ENCODE measurements around the gene GRK3. TPM values are rescaled to one million over a fixed set of nuclear protein-coding genes. Genes with fewer than 3 reads are reported as not detected.

Gene GRK3
- total RNA-seq, 4 donors from 2014 or later: 0.49 to 1.1 (median 0.81) TPM

DNA sequence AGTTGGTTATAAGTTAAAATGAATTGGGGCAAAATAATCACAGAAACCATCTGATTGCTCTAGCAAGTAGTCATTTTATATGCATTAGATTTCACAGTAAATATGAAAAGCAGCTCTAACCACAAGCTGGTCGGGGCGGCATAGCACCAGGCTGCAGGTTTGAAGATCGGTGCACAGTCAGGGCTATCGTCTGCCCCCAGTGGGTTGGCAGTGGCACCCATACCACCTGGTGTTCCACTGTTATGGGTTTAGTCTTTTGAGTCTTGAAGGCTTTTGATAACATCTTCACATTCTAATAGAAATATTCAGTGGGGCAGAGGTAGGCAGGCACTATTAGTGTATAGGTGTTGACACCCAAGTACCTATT, 62.1 kb downstream of the GRK3 start:
- in situ Hi-C loops (cut with MboI; ENCODE audit: low sequenced_read_pairs in 4 of 4): no loop called here
- Histone ChIP-seq H3K36me3 (no peaks in the 10 kb centered on the region), H3K4me3 (no peak overlapping the region), H3K9me3 (no peaks in the 10 kb centered on the region), H3K27me3 (no peaks in the 10 kb centered on the region), H3K4me1 (no peaks in the 10 kb centered on the region), H3K27ac (no peak overlapping the region)
- TF ChIP-seq, protein P1, sequence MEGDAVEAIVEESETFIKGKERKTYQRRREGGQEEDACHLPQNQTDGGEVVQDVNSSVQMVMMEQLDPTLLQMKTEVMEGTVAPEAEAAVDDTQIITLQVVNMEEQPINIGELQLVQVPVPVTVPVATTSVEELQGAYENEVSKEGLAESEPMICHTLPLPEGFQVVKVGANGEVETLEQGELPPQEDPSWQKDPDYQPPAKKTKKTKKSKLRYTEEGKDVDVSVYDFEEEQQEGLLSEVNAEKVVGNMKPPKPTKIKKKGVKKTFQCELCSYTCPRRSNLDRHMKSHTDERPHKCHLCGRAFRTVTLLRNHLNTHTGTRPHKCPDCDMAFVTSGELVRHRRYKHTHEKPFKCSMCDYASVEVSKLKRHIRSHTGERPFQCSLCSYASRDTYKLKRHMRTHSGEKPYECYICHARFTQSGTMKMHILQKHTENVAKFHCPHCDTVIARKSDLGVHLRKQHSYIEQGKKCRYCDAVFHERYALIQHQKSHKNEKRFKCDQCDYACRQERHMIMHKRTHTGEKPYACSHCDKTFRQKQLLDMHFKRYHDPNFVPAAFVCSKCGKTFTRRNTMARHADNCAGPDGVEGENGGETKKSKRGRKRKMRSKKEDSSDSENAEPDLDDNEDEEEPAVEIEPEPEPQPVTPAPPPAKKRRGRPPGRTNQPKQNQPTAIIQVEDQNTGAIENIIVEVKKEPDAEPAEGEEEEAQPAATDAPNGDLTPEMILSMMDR (IDR thresholded peaks at IDR 0.05 in 4 of 5, conservative IDR thresholded peaks at IDR 0.05 in 1 of 5): no peak
- TF ChIP-seq POLR2A (IDR thresholded peaks at IDR 0.05): no peak
- ATAC-seq (no peak), DNase-seq (no peak)
- intact Hi-C loops (cut with DNase I; ENCODE audit: low total_unique reads): no loop called here

DNA sequence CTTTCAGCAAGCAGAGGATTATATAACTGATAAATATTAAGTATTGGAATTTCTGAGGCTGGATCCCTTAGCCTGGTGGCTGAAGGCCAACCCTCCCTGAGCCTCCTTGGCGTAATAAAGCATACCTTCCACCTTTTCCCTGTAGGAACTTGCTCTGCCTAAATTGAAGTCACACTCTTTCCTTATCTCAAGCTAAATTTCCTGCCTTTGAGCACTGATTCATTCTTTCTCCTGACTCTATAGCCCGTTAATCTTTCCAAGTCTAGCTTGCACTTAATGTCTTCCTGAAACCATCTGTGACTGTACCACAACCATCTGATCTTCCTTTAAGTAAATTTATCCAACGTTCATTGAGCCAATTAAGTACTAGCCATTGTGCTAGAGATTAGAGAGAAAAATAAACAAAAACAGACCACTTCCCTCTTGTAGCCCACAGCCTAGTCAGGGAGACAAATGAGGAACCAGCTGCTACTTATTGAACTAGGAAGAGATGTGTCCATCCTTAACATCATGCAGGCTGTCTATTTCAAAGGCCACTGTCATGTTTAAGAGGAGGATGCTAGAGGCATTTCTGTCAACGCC, 62.9 kb downstream of the GRK3 start:
- Histone ChIP-seq H3K27me3 (no peaks in the 10 kb centered on the region), H3K36me3 (no peaks in the 10 kb centered on the region), H3K4me1 (no peaks in the 10 kb centered on the region), H3K4me3 (no peak overlapping the region), H3K27ac (no peak overlapping the region), H3K9me3 (no peaks in the 10 kb centered on the region)
- TF ChIP-seq, protein P1 (IDR thresholded peaks at IDR 0.05 in 4 of 5, conservative IDR thresholded peaks at IDR 0.05 in 1 of 5): no peak
- no peak for TF ChIP-seq POLR2A (IDR thresholded peaks at IDR 0.05)
- DNase-seq (no peak), ATAC-seq (no peak)
- in situ Hi-C loops (cut with MboI; ENCODE audit: low sequenced_read_pairs in 4 of 4): no loop called here
- intact Hi-C loops (cut with DNase I; ENCODE audit: low total_unique reads): no loop called here

DNA sequence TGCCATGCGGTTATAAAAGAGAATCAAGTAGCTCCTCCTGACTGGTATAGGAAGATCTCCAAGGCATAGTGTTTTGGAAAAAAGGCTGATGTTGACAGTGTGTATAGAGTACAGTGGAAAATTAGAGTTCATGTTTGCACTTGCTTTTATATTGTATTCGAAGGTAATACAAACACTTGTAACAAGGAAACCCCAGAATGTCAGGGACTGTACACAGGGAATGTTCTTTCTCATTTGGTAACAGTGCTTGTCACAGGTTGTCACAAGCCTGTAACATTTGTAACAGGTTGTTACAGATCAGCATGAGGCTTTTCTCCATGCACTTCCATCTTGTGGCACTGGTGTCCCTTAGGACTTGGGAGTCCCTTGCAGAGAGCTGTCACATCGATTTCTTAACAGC, 64.0 kb downstream of the GRK3 start:
- no peaks in the 10 kb centered on the region for H3K4me1 ChIP-seq
- H3K9me3 ChIP-seq: no peaks in the 10 kb centered on the region
- ATAC-seq: no peak
- intact Hi-C loops (cut with DNase I; ENCODE audit: low total_unique reads): no loop called here
- no peak overlapping the region for H3K27ac ChIP-seq
- DNase-seq: no peak
- H3K4me3 ChIP-seq: no peak overlapping the region
- TF ChIP-seq POLR2A (IDR thresholded peaks at IDR 0.05): no peak
- TF ChIP-seq, protein P1 (IDR thresholded peaks at IDR 0.05 in 4 of 5, conservative IDR thresholded peaks at IDR 0.05 in 1 of 5): no peak
- H3K36me3 ChIP-seq: no peaks in the 10 kb centered on the region
- in situ Hi-C loops (cut with MboI; ENCODE audit: low sequenced_read_pairs in 4 of 4): no loop called here
- no peaks in the 10 kb centered on the region for H3K27me3 ChIP-seq

DNA sequence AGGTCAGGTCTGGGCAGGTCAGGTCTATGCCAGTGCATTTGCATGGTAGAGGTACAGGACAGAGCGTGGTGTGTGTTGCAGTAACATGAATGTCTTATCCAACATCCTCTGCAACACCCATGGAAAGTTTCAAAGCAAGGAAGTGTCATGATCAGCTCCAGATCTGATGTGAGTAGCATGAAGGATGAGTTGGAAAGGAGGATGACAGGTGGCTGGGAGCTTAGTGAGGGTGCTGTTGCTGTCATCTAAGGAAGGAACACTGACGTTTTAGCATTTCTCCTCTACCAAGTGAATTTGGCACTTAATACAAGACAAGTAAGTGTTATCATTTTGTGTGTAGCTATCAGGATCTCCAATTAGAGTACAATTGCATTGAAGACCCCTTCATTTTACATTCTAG, 65.1 kb downstream of the GRK3 start:
- no peaks in the 10 kb centered on the region for H3K36me3 ChIP-seq
- H3K4me3 ChIP-seq: no peak overlapping the region
- no peak for DNase-seq
- H3K9me3 ChIP-seq: no peaks in the 10 kb centered on the region
- TF ChIP-seq, protein P1 (IDR thresholded peaks at IDR 0.05 in 4 of 5, conservative IDR thresholded peaks at IDR 0.05 in 1 of 5): no peak
- TF ChIP-seq POLR2A (IDR thresholded peaks at IDR 0.05): no peak
- ATAC-seq: no peak
- H3K4me1 ChIP-seq: no peaks in the 10 kb centered on the region
- intact Hi-C loops (cut with DNase I; ENCODE audit: low total_unique reads): no loop called here
- in situ Hi-C loops (cut with MboI; ENCODE audit: low sequenced_read_pairs in 4 of 4): no loop called here
- H3K27ac ChIP-seq: no peak overlapping the region
- H3K27me3 ChIP-seq: no peaks in the 10 kb centered on the region

DNA sequence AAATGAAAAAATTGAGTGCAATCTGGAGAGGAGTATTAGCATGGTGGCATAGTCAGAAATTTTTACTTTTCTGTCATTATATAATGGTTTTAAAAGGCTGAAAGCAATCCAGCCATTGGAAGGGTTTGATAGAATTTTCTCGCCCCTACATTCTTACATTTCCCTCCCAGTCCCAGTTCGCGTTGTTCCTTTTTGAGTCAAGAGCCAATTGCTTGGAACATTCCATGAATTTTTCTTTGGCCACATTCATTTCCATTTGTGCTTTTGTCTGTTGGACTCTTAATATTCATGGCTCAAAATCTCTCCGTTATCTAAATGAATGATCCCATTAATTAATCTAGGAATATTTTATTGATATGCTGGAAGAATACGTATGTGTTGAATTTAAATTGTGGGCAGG, 66.0 kb downstream of the GRK3 start:
- ATAC-seq: no peak
- intact Hi-C loops (cut with DNase I; ENCODE audit: low total_unique reads): no loop called here
- H3K4me3 ChIP-seq: no peak overlapping the region

More for the DNA sequence above, 66.0 kb downstream of the GRK3 start:
- no peak for DNase-seq
- in situ Hi-C loops (cut with MboI; ENCODE audit: low sequenced_read_pairs in 4 of 4): no loop called here
- no peaks in the 10 kb centered on the region for H3K4me1 ChIP-seq
- no peaks in the 10 kb centered on the region for H3K27me3 ChIP-seq
- H3K9me3 ChIP-seq: no peaks in the 10 kb centered on the region
- no peak overlapping the region for H3K27ac ChIP-seq
- H3K36me3 ChIP-seq: no peaks in the 10 kb centered on the region
- TF ChIP-seq, protein P1 (IDR thresholded peaks at IDR 0.05 in 4 of 5, conservative IDR thresholded peaks at IDR 0.05 in 1 of 5): no peak
- TF ChIP-seq POLR2A (IDR thresholded peaks at IDR 0.05): no peak

Data from gastrocnemius medialis (tissue), 4 donors.